ENCODE measurements around the gene PCDHGA4. TPM values are rescaled to one million over a fixed set of nuclear protein-coding genes. Genes with fewer than 3 reads are reported as not detected.
"Not testable (repeated sequence)": the region's sequence is repeated elsewhere in the genome, so short reads cannot be mapped to it uniquely, and the experiment has no call there.

The PCDHGA4 gene
- total RNA-seq, 1 donor from 2014 or later = 0.72 TPM

DNA sequence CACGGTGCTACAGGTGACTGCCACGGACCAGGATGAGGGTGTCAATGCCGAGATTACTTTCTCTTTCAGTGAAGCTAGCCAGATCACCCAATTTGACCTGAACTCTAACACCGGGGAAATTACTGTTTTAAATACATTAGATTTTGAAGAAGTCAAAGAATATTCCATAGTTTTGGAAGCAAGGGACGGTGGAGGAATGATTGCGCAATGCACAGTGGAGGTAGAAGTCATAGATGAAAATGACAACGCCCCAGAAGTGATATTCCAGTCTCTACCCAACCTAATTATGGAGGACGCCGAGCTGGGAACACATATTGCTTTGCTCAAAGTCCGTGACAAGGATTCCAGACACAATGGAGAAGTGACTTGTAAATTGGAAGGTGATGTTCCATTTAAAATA, 33.8 kb downstream of the PCDHGA4 start:
- Mint-ChIP-seq H3K4me1 (ENCODE audit: low read depth) (peaks cover 2% of the 10 kb centered on the region), H3K27me3 (ENCODE audit: low read depth) (no peaks in the 10 kb centered on the region), H3K36me3 (ENCODE audit: low read depth) (peaks cover 6% of the 10 kb centered on the region), H3K9me3 (ENCODE audit: low read depth) (peaks cover 47% of the 10 kb centered on the region), H3K27ac (ENCODE audit: unreplicated experiment) (no peak overlapping the region), H3K4me3 (ENCODE audit: unreplicated experiment) (no peak overlapping the region)
- TF ChIP-seq, protein P1, sequence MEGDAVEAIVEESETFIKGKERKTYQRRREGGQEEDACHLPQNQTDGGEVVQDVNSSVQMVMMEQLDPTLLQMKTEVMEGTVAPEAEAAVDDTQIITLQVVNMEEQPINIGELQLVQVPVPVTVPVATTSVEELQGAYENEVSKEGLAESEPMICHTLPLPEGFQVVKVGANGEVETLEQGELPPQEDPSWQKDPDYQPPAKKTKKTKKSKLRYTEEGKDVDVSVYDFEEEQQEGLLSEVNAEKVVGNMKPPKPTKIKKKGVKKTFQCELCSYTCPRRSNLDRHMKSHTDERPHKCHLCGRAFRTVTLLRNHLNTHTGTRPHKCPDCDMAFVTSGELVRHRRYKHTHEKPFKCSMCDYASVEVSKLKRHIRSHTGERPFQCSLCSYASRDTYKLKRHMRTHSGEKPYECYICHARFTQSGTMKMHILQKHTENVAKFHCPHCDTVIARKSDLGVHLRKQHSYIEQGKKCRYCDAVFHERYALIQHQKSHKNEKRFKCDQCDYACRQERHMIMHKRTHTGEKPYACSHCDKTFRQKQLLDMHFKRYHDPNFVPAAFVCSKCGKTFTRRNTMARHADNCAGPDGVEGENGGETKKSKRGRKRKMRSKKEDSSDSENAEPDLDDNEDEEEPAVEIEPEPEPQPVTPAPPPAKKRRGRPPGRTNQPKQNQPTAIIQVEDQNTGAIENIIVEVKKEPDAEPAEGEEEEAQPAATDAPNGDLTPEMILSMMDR (IDR thresholded peaks at IDR 0.05) = no peak
- no peak for DNase-seq (ENCODE audit: low spot score)

- TF ChIP-seq, protein P1 (IDR thresholded peaks at IDR 0.05) = no peak
- no peaks in the 10 kb centered on the region for H3K27me3 Mint-ChIP-seq (ENCODE audit: low read depth)
- DNase-seq (ENCODE audit: low spot score) = peak; percentile 83
- peaks cover 2% of the 10 kb centered on the region for H3K4me1 Mint-ChIP-seq (ENCODE audit: low read depth)
- H3K27ac Mint-ChIP-seq (ENCODE audit: unreplicated experiment) = no peak overlapping the region
- peaks cover 48% of the 10 kb centered on the region for H3K9me3 Mint-ChIP-seq (ENCODE audit: low read depth)
- H3K36me3 Mint-ChIP-seq (ENCODE audit: low read depth) = peaks cover 7% of the 10 kb centered on the region
- H3K4me3 Mint-ChIP-seq (ENCODE audit: unreplicated experiment) = no peak overlapping the region
These were observed 34.6 kb downstream of the PCDHGA4 start for GRCh38 chr5:141389153-141390042.

- DNase-seq (ENCODE audit: low spot score) = peak; percentile 62
- TF ChIP-seq, protein P1 (IDR thresholded peaks at IDR 0.05) = no peak
- H3K27ac Mint-ChIP-seq (ENCODE audit: unreplicated experiment) = no peak within 1 kb of the TSS
- H3K9me3 Mint-ChIP-seq (ENCODE audit: low read depth) = peaks cover 40% of the 10 kb centered on the region
- H3K36me3 Mint-ChIP-seq (ENCODE audit: low read depth) = peaks cover 12% of the 10 kb centered on the region
- H3K4me3 Mint-ChIP-seq (ENCODE audit: unreplicated experiment) = no peak within 1 kb of the TSS
- H3K4me1 Mint-ChIP-seq (ENCODE audit: low read depth) = peaks cover 2% of the 10 kb centered on the region
- no peaks in the 10 kb centered on the region for H3K27me3 Mint-ChIP-seq (ENCODE audit: low read depth)
These were observed 37.8 kb downstream of the PCDHGA4 start, which contains the start of gene PCDHGA8 for GRCh38 chr5:141392429-141393198. TSS of gene PCDHGA8 (plus strand) at chr5:141392633. CDS start at chr5:141392814, 181 bp downstream.

GRCh38 chr5:141393267-141393666, 38.4 kb downstream of the PCDHGA4 start:
- no peaks in the 10 kb centered on the region for H3K27me3 Mint-ChIP-seq (ENCODE audit: low read depth)
- H3K4me3 Mint-ChIP-seq (ENCODE audit: unreplicated experiment) = no peak overlapping the region
- peaks cover 2% of the 10 kb centered on the region for H3K4me1 Mint-ChIP-seq (ENCODE audit: low read depth)
- no peak for DNase-seq (ENCODE audit: low spot score)
- H3K36me3 Mint-ChIP-seq (ENCODE audit: low read depth) = peaks cover 12% of the 10 kb centered on the region
- H3K27ac Mint-ChIP-seq (ENCODE audit: unreplicated experiment) = no peak overlapping the region
- TF ChIP-seq, protein P1 (IDR thresholded peaks at IDR 0.05) = no peak
- H3K9me3 Mint-ChIP-seq (ENCODE audit: low read depth) = peaks cover 38% of the 10 kb centered on the region

DNA sequence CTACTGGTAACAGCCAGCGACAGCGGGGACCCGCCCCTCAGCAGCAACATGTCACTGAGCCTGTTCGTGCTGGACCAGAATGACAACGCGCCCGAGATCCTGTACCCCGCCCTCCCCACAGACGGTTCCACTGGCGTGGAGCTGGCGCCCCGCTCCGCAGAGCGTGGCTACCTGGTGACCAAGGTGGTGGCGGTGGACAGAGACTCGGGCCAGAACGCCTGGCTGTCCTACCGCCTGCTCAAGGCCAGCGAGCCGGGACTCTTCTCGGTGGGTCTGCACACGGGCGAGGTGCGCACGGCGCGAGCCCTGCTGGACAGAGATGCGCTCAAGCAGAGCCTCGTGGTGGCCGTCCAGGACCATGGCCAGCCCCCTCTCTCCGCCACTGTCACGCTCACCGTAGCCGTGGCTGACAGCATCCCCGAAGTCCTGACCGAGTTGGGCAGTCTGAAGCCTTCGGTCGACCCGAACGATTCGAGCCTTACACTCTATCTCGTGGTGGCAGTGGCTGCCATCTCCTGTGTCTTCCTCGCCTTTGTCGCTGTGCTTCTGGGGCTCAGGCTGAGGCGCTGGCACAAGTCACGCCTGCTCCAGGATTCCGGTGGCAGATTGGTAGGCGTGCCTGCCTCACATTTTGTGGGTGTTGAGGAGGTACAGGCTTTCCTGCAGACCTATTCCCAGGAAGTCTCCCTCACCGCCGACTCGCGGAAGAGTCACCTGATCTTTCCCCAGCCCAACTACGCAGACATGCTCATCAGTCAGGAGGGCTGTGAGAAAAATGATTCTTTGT, 39.8 kb downstream of the PCDHGA4 start:
- H3K36me3 Mint-ChIP-seq (ENCODE audit: low read depth); DNase-seq (ENCODE audit: low spot score): not testable (repeated sequence)
- peaks cover 41% of the 10 kb centered on the region for H3K9me3 Mint-ChIP-seq (ENCODE audit: low read depth)

GRCh38 chr5:141397756-141398551, 43.1 kb downstream of the PCDHGA4 start, which contains the start of gene PCDHGB5:
TSS of gene PCDHGB5 (plus strand) at chr5:141397947. CDS start at chr5:141398128, 181 bp downstream.
- H3K4me1 Mint-ChIP-seq (ENCODE audit: low read depth); H3K4me3 Mint-ChIP-seq (ENCODE audit: unreplicated experiment); H3K27ac Mint-ChIP-seq (ENCODE audit: unreplicated experiment); H3K27me3 Mint-ChIP-seq (ENCODE audit: low read depth); DNase-seq (ENCODE audit: low spot score): not testable (repeated sequence)
- Mint-ChIP-seq H3K9me3 (ENCODE audit: low read depth) (peaks cover 28% of the 10 kb centered on the region), H3K36me3 (ENCODE audit: low read depth) (peaks cover 12% of the 10 kb centered on the region)

More for the DNA sequence above, 39.8 kb downstream of the PCDHGA4 start:
- H3K4me1 Mint-ChIP-seq (ENCODE audit: low read depth); H3K27ac Mint-ChIP-seq (ENCODE audit: unreplicated experiment); H3K27me3 Mint-ChIP-seq (ENCODE audit: low read depth); H3K4me3 Mint-ChIP-seq (ENCODE audit: unreplicated experiment): not testable (repeated sequence)
